Heart left ventricle (tissue), 16 donors: ENCODE data around the gene KLHL18. TPM values are rescaled to one million over a fixed set of nuclear protein-coding genes. Genes with fewer than 3 reads are reported as not detected.

Experiments
- ATAC-seq, 4 donors: fragments of 200-7000 bp; cut with Tn5 transposase; one replicate each; pipeline ENCODE4 v1.9.1; 2020 to 2022; ENCODE audit warnings: moderate library complexity in 4 of 4, mild to moderate bottlenecking in 3 of 4, moderate number of reproducible peaks in 1 of 4
- DNase-seq, 5 donors: peaks; one replicate each; pipeline ENCODE4 v3.0.0-alpha.2; 2020
- H3K27ac ChIP-seq, 12 donors: fragments of 200-600 bp; sonication (generic) in 4 of 12; one replicate each; pipeline versions ENCODE4 v1.5.0 to v1.8.0; 2016 to 2022; ENCODE audit warnings: mild to moderate bottlenecking in 2 of 12
- H3K27me3 ChIP-seq, 9 donors: fragments of 200-600 bp; sonication (generic) in 2 of 9; one replicate each; pipeline versions ENCODE4 v1.5.1 to v1.8.0; 2016 to 2022; ENCODE audit warnings: mild to moderate bottlenecking in 3 of 9
- H3K36me3 ChIP-seq, 9 donors: fragments of 200-600 bp; sonication (generic) in 2 of 9; one replicate each; pipeline versions ENCODE4 v1.5.0 to v1.8.0; 2018 to 2022; ENCODE audit warnings: mild to moderate bottlenecking in 2 of 9
- H3K4me1 ChIP-seq, 12 donors: fragments of 200-600 bp; sonication (generic) in 4 of 12; one replicate each; pipeline versions ENCODE4 v1.5.0 to v1.8.0; 2016 to 2022; ENCODE audit warnings: mild to moderate bottlenecking in 3 of 12
- H3K4me3 ChIP-seq, 12 donors: fragments of 200-600 bp; sonication (generic) in 4 of 12; one replicate each; pipeline versions ENCODE4 v1.5.0 to v1.8.0; 2017 to 2022; ENCODE audit warnings: mild to moderate bottlenecking in 9 of 12, moderate library complexity in 4 of 12
- H3K9me3 ChIP-seq, 12 donors: fragments of 200-600 bp; sonication (generic) in 4 of 12; one replicate each; pipeline versions ENCODE4 v1.5.0 to v1.8.0; 2016 to 2022; ENCODE audit warnings: mild to moderate bottlenecking in 1 of 12
- POLR2A ChIP-seq, 2 donors: fragments of 450-650 bp; IDR thresholded peaks; one replicate each; pipeline ENCODE4 v1.6.1; 2017; ENCODE audit warnings: antibody characterized with exemption in 2 of 2, mild to moderate bottlenecking in 2 of 2, moderate library complexity in 2 of 2
- WGBS, 4 donors: extraction: QIAGEN DNeasy Blood & Tissue Kit in 2 of 4; methylation state at CpG; one replicate each; pipeline versions ENCODE4 v1.1.5 to v1.1.7; 2013 to 2018; 5-methylcytosine and 5-hydroxymethylcytosine counted together
- intact Hi-C, 10 donors: fragments of 100-400 bp; cut with DNase I; formaldehyde crosslinking; loops; one replicate each; pipeline versions ENCODE4 v1.11.1 to v1.14.2; 2022
- polyA plus RNA-seq, 2 donors: library from polyadenylated mRNA; stranded (reverse); fragments of 200-250 nt; gene quantifications; one replicate each; pipeline ENCODE4 v1.2.3, GENCODE V29; 2013
- total RNA-seq, 9 donors: library from RNA; depleted of rRNA in 2 of 9; stranded (reverse); fragments of >200 nt in 2 of 9; fragmentation: NEBNext Ultra II Directional in 3 of 9; extraction: Animal tissue kit (Norgen Biotek cat#: 25700) in 3 of 9; gene quantifications; one replicate each; pipeline versions ENCODE4 v1.1.0 to v1.2.4, GENCODE V29; 2016 to 2023
- TF ChIP-seq, protein P1 (sequence below), 12 donors: fragments of 200-600 bp; sonication (generic) in 4 of 12; IDR thresholded peaks; one replicate each; pipeline versions ENCODE4 v1.5.0 to v1.8.0; 2018 to 2022; ENCODE audit warnings: antibody characterized with exemption in 12 of 12, mild to moderate bottlenecking in 5 of 12
- donor health status: ischemic (EF 13 %, LVEDD 7.1; RV severe dilation, severe dysfunction).
- donor health status: healthy with polysubstance abuse.
- donor health status: DM: no; HTN: yes; CAD: no.
- donor health status: DM: no; HTN: no; CAD: no.
- donor health status: ischemic (EF 25% LVEDD 6.9; RV normal size, moderate dysfunction).
- donor health status: ischemic (EF 25% LVEDD 5.7; RV mildly dilated, moderate dysfunction).
- donor health status: healthy.
- donor health status: DM: yes; HTN: yes; CAD: no.
- donor health status: ischemic (EF 35%, LVEDD 5.7; RV mildly dilated, moderate dysfunction).
- donor health status: nonischemic (EF 11% LVEDD 7.7; RV severe dilation, severe dysfunction).
- donor health status: DM: yes; HTN: yes; CAD: no.
- donor health status: PGD.
- donor health status: ischemic (EF 29% LVEDD 5.4; RV normal size, mild dysfunction).
- donor health status: nonischemic (EF 23%, LVEDD 6.1; RV moderate dilation, normal function).

KLHL18 gene
- total and polyA plus RNA-seq, 11 donors = 15.2 to 109 (median 45.9) TPM

DNA sequence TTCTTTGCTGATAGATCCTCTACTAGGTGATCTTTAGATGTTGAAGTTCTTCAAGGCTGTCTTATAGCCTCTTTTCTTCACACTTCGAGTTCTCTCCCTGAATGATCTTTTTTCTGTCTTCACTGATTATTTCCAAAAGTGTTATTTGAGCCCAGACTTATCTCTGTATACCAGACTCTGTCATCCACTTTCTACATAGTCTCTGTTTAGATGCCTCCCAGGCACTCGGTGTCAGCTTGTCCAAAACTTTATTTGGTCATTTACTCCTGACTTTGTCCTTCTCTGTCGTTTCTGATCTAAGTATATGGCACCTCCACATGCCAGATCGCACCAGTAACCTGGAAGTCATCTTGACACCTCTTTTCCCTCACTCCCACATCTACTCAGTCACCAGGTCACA is 27.6 kb downstream of the KLHL18 start:
- no peak for TF ChIP-seq POLR2A (IDR thresholded peaks at IDR 0.05)
- TF ChIP-seq, protein P1, sequence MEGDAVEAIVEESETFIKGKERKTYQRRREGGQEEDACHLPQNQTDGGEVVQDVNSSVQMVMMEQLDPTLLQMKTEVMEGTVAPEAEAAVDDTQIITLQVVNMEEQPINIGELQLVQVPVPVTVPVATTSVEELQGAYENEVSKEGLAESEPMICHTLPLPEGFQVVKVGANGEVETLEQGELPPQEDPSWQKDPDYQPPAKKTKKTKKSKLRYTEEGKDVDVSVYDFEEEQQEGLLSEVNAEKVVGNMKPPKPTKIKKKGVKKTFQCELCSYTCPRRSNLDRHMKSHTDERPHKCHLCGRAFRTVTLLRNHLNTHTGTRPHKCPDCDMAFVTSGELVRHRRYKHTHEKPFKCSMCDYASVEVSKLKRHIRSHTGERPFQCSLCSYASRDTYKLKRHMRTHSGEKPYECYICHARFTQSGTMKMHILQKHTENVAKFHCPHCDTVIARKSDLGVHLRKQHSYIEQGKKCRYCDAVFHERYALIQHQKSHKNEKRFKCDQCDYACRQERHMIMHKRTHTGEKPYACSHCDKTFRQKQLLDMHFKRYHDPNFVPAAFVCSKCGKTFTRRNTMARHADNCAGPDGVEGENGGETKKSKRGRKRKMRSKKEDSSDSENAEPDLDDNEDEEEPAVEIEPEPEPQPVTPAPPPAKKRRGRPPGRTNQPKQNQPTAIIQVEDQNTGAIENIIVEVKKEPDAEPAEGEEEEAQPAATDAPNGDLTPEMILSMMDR (IDR thresholded peaks at IDR 0.05) = no peak
- Histone ChIP-seq H3K4me1 (peaks cover 0 to 56% (median 14%) of the 10 kb centered on the region in 12 donors), H3K36me3 (peaks cover 0 to 14% (median 7%) of the 10 kb centered on the region in 9 donors), H3K4me3 (no peak overlapping the region), H3K9me3 (no peaks in the 10 kb centered on the region), H3K27ac (no peak overlapping the region), H3K27me3 (no peaks in the 10 kb centered on the region)
- ATAC-seq (no peak), DNase-seq (no peak)
- 88 to 91% (median 89%) methylated on average over 4 of the region's 4 CpGs for WGBS, 4 donors
- intact Hi-C loops = loop anchor here in 1 of 10 donors (10.0 kb wide), 1 partner anchor 226 kb away; no protein-coding TSS in a partner anchor

DNA sequence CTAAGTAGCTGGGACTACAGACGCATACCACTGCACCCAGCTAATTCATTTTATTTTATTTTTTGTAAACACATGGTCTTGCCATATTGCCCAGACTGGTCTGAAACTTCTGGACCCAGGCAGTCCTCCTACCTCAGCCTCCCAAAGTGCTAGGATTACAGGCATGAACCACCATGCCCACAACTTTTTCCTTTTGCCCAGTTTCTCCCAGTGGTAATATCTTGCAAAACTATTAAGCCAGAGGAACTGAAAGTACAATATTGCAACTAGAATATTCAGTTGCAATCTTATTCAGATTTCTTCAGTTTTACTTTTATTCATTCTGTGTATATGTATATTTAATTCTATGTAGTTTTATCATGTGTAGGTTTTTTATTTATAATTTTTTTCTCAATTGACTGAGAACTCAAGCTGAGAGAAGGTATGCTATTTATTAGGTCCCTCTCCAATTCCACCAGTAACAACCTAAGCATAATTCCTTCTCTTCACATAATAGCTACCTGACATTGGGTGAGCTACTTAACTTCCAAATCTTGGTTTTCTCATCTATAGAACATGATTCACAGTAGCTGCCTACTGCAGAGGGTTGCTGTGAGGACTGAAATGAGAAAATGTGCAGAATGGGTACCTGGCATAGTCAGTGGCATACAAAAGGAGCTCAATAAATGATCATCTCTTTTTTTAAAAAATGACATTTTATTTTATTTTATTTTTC is 30.8 kb downstream of the KLHL18 start:
- Histone ChIP-seq H3K27me3 (no peaks in the 10 kb centered on the region), H3K9me3 (no peaks in the 10 kb centered on the region), H3K4me1 (peaks cover 0 to 53% (median 22%) of the 10 kb centered on the region in 12 donors), H3K36me3 (no peaks in the 10 kb centered on the region), H3K4me3 (no peak overlapping the region), H3K27ac (peak overlapping the region in 1 of 12 donors; percentile 37)
- ATAC-seq = no peak
- intact Hi-C loops = loop anchor here in 1 of 10 donors (10.0 kb wide), 1 partner anchor 229 kb away; no protein-coding TSS in a partner anchor
- 93 to 100% (median 97%) methylated on average over 1 of the region's 1 CpG for WGBS, 4 donors
- DNase-seq = no peak
- TF ChIP-seq, protein P1 (IDR thresholded peaks at IDR 0.05) = no peak
- TF ChIP-seq POLR2A (IDR thresholded peaks at IDR 0.05) = no peak

DNA sequence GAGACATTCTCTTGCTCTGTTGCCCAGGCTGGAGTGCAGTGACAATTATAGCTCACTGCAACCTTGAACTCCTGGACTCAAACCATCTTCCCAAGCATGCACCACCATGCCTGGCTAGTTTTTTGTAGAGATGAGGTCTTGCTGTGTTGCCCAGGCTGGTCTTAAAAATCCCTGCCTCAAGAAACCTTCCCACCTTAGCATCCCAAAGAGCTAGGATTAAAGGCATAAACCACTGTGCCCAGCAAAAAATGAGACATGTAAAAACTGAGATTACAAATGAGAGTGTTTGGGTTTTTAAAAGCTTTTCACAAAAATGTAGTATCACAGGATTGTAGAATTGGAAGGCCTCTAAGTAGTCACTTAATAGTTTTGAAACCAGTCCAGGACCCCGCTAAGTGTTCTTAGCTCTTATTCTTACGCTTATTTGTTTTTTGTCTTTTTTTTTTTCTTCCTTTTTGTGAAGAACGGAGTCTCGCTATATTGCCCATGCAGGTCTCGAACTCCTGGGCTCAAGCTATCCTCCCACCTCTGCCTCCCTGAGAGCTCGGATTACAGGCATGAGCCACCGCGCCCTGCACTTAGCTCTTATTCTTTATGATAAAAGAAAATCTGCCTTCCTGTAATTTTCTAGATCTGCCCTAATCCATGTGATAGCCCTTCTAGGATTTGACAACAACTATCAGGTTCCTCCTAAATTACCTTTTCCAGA is 31.5 kb downstream of the KLHL18 start:
- ATAC-seq (no peak), DNase-seq (no peak)
- H3K9me3 ChIP-seq = no peaks in the 10 kb centered on the region
- peak overlapping the region in 2 of 12 donors; percentile 26 to 66 for H3K27ac ChIP-seq
- TF ChIP-seq, protein P1 (IDR thresholded peaks at IDR 0.05) = no peak
- TF ChIP-seq POLR2A (IDR thresholded peaks at IDR 0.05) = no peak
- peaks cover 0 to 53% (median 29%) of the 10 kb centered on the region in 12 donors for H3K4me1 ChIP-seq
- H3K36me3 ChIP-seq = peaks cover 0 to 2% (median 0%) of the 10 kb centered on the region in 9 donors
- H3K4me3 ChIP-seq = no peak overlapping the region
- intact Hi-C loops = loop anchor here in 1 of 10 donors (10.0 kb wide), 1 partner anchor 229 kb away; no protein-coding TSS in a partner anchor
- 87 to 94% (median 94%) methylated on average over 8 of the region's 8 CpGs for WGBS, 4 donors
- no peaks in the 10 kb centered on the region for H3K27me3 ChIP-seq
